Measurements from ENCODE around the gene PSMC6. TPM values are rescaled to one million over a fixed set of nuclear protein-coding genes. Genes with fewer than 3 reads are reported as not detected.

Gene PSMC6
- total RNA-seq, 1 experiment from 2014 or later: 103 TPM

DNA sequence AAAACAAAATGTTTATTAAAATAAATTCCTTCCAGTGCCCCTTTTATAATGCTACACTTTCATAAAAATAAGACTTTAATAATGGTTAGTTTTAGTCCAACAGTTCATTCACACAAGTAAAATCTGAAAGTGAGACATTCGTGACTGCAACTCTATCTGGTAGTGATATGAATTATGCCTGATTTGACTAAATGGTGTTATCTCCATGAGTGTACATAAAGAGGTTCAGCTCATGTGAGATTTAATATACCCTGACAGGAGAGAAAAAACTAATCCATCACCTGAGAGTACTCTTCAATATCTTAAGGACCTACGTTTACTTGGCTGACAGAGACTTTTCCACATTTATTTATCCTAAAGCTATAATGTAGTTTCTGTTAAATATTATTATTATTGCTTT is 45.7 kb upstream of the PSMC6 start:
- Mint-ChIP-seq H3K36me3 (ENCODE audit: insufficient read depth in 1 of 3, low read depth in 3 of 3) (peaks cover 10 to 19% (median 15%) of the 10 kb centered on the region in 3 experiments), H3K9me3 (no peaks in the 10 kb centered on the region), H3K4me3 (no peak overlapping the region), H3K4me1 (peaks cover 9 to 14% of the 10 kb centered on the region in 2 experiments), H3K27ac (no peak overlapping the region), H3K27me3 (ENCODE audit: low read depth) (no peaks in the 10 kb centered on the region)
- no peak overlapping the region for H3K56ac ChIP-seq (ENCODE audit: insufficient read length, low read depth, low read length)
- H3K4ac ChIP-seq (ENCODE audit: low read depth, low read length): no peak overlapping the region
- no peak overlapping the region for H3K9ac ChIP-seq (ENCODE audit: extremely low read depth, insufficient read length, low read length)
- no peaks in the 10 kb centered on the region for H3K23me2 ChIP-seq (ENCODE audit: insufficient read length, low read depth, low read length, poor library complexity, severe bottlenecking)
- TF ChIP-seq, protein P1, sequence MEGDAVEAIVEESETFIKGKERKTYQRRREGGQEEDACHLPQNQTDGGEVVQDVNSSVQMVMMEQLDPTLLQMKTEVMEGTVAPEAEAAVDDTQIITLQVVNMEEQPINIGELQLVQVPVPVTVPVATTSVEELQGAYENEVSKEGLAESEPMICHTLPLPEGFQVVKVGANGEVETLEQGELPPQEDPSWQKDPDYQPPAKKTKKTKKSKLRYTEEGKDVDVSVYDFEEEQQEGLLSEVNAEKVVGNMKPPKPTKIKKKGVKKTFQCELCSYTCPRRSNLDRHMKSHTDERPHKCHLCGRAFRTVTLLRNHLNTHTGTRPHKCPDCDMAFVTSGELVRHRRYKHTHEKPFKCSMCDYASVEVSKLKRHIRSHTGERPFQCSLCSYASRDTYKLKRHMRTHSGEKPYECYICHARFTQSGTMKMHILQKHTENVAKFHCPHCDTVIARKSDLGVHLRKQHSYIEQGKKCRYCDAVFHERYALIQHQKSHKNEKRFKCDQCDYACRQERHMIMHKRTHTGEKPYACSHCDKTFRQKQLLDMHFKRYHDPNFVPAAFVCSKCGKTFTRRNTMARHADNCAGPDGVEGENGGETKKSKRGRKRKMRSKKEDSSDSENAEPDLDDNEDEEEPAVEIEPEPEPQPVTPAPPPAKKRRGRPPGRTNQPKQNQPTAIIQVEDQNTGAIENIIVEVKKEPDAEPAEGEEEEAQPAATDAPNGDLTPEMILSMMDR (conservative IDR thresholded peaks at IDR 0.05): no peak
- no peak overlapping the region for H3K4me2 ChIP-seq (ENCODE audit: insufficient read depth, insufficient read length, low read length)
- no peak overlapping the region for H3T11ph ChIP-seq (ENCODE audit: low read length)
- H2AK5ac ChIP-seq (ENCODE audit: insufficient read length, low read length): no peak overlapping the region
- no peak overlapping the region for H3K27ac ChIP-seq (ENCODE audit: insufficient read length, low read depth, low read length)
- no peak overlapping the region for H2BK5ac ChIP-seq (ENCODE audit: insufficient read length, low read length)
- H2BK120ac ChIP-seq (ENCODE audit: low read depth, low read length, poor library complexity, severe bottlenecking): no peak overlapping the region
- WGBS (ENCODE audit: extremely low coverage, insufficient read length, low lambda C conversion rate): no CpG with 5 or more reads among the region's 2 CpGs
- H4K5ac ChIP-seq (ENCODE audit: insufficient read length, low read depth, low read length): no peak overlapping the region
- no peak overlapping the region for H3K18ac ChIP-seq (ENCODE audit: insufficient read length, low read depth, low read length)
- H3K79me1 ChIP-seq (ENCODE audit: insufficient read depth, low read depth, low read length, poor library complexity, severe bottlenecking): no peaks in the 10 kb centered on the region
- no peaks in the 10 kb centered on the region for H3K9me3 ChIP-seq (ENCODE audit: control insufficient read depth, low read depth, low read length)
- H2AFZ ChIP-seq (ENCODE audit: low read length): no peak overlapping the region
- no peaks in the 10 kb centered on the region for H4K20me1 ChIP-seq (ENCODE audit: control insufficient read depth, insufficient read depth, insufficient read length)
- no peak overlapping the region for H3K14ac ChIP-seq (ENCODE audit: insufficient read depth, low read length)
- no peak overlapping the region for H3K23ac ChIP-seq (ENCODE audit: insufficient read length, low read depth, low read length)
- H2BK12ac ChIP-seq (ENCODE audit: insufficient read length, low read depth, low read length): no peak overlapping the region
- no peaks in the 10 kb centered on the region for H3K4me1 ChIP-seq (ENCODE audit: insufficient read depth, low read length)
- H4K8ac ChIP-seq (replicated peaks; ENCODE audit: insufficient read length, low read depth, low read length): no peak overlapping the region
- H2BK15ac ChIP-seq (ENCODE audit: low read depth, low read length): no peak overlapping the region
- DNase-seq: no peak
- H3K79me2 ChIP-seq (ENCODE audit: insufficient read depth, low read length): no peaks in the 10 kb centered on the region
- H2BK20ac ChIP-seq (ENCODE audit: low read depth, low read length, poor library complexity, severe bottlenecking): no peak overlapping the region
- H3K27me3 ChIP-seq (ENCODE audit: insufficient read depth, low read length): no peaks in the 10 kb centered on the region
- H4K91ac ChIP-seq (ENCODE audit: insufficient read length, low read depth, low read length): no peak overlapping the region

Measured in H9 (cell line).